ENCODE results near the gene CABLES1. TPM values are rescaled to one million over a fixed set of nuclear protein-coding genes. Genes with fewer than 3 reads are reported as not detected.
A peak's percentile ranks its signal among the peaks of the same experiment; 100 is the strongest.

Gene CABLES1
- total and polyA plus RNA-seq, 2 donors from 2014 or later, result 7.6 to 40.5 TPM

GRCh38 chr18:23151414-23152099 is 16.3 kb downstream of the CABLES1 start:
- no peak for FAIRE-seq
- Histone ChIP-seq H3K27me3 (ENCODE audit: control insufficient read depth, insufficient read depth, low read length) (no peaks in the 10 kb centered on the region), H3K27ac (ENCODE audit: low read depth in 2 of 2, low read length in 2 of 2) (no peak overlapping the region), H3K36me3 (ENCODE audit: control insufficient read depth in 2 of 3, insufficient read depth in 3 of 3, low read length in 3 of 3) (no peaks in the 10 kb centered on the region), H3K4me3 (ENCODE audit: low read length in 3 of 3) (no peak overlapping the region), H3K4me1 (ENCODE audit: control insufficient read depth in 2 of 3, insufficient read depth in 2 of 3, low read depth in 1 of 3, low read length in 3 of 3) (peaks cover 0 to 6% (median 3%) of the 10 kb centered on the region in 3 donors), H3K9me3 (ENCODE audit: control insufficient read depth in 2 of 3, insufficient read depth in 1 of 3, low read length in 3 of 3) (no peaks in the 10 kb centered on the region), H3K9ac (ENCODE audit: low read length in 3 of 3) (no peak overlapping the region)
- TF ChIP-seq CTCF (IDR thresholded peaks at IDR 0.05; ENCODE audit: borderline replicate concordance, extremely low read depth, insufficient read depth), result no peak
- intact Hi-C loops (cut with DNase I), result no loop called here
- no peak for DNase-seq

GRCh38 chr18:23154030-23154429 is 18.7 kb downstream of the CABLES1 start:
- H3K4me3 ChIP-seq (ENCODE audit: low read length in 3 of 3), result no peak overlapping the region
- H3K27ac ChIP-seq (ENCODE audit: low read depth in 2 of 2, low read length in 2 of 2), result no peak overlapping the region
- H3K36me3 ChIP-seq (ENCODE audit: control insufficient read depth in 2 of 3, insufficient read depth in 3 of 3, low read length in 3 of 3), result no peaks in the 10 kb centered on the region
- peaks cover 0 to 6% (median 3%) of the 10 kb centered on the region in 3 donors for H3K4me1 ChIP-seq (ENCODE audit: control insufficient read depth in 2 of 3, insufficient read depth in 2 of 3, low read depth in 1 of 3, low read length in 3 of 3)
- no peaks in the 10 kb centered on the region for H3K27me3 ChIP-seq (ENCODE audit: control insufficient read depth, insufficient read depth, low read length)
- H3K9me3 ChIP-seq (ENCODE audit: control insufficient read depth in 2 of 3, insufficient read depth in 1 of 3, low read length in 3 of 3), result no peaks in the 10 kb centered on the region
- DNase-seq (no peak), FAIRE-seq (no peak)
- no peak overlapping the region for H3K9ac ChIP-seq (ENCODE audit: low read length in 3 of 3)
- intact Hi-C loops (cut with DNase I), result no loop called here
- TF ChIP-seq CTCF (IDR thresholded peaks at IDR 0.05; ENCODE audit: borderline replicate concordance, extremely low read depth, insufficient read depth), result no peak

GRCh38 chr18:23154823-23155500 is 19.7 kb downstream of the CABLES1 start:
- FAIRE-seq, result no peak
- no peak for TF ChIP-seq CTCF (IDR thresholded peaks at IDR 0.05; ENCODE audit: borderline replicate concordance, extremely low read depth, insufficient read depth)
- Histone ChIP-seq H3K27ac (ENCODE audit: low read depth in 2 of 2, low read length in 2 of 2) (no peak overlapping the region), H3K27me3 (ENCODE audit: control insufficient read depth, insufficient read depth, low read length) (no peaks in the 10 kb centered on the region), H3K36me3 (ENCODE audit: control insufficient read depth in 2 of 3, insufficient read depth in 3 of 3, low read length in 3 of 3) (no peaks in the 10 kb centered on the region), H3K9ac (ENCODE audit: low read length in 3 of 3) (no peak overlapping the region), H3K9me3 (ENCODE audit: control insufficient read depth in 2 of 3, insufficient read depth in 1 of 3, low read length in 3 of 3) (no peaks in the 10 kb centered on the region), H3K4me3 (ENCODE audit: low read length in 3 of 3) (no peak overlapping the region), H3K4me1 (ENCODE audit: control insufficient read depth in 2 of 3, insufficient read depth in 2 of 3, low read depth in 1 of 3, low read length in 3 of 3) (peaks cover 0 to 6% (median 3%) of the 10 kb centered on the region in 3 donors)
- DNase-seq, result peak in 1 of 5 donors; percentile 59
- intact Hi-C loops (cut with DNase I), result no loop called here

Data from kidney (tissue), 14 donors.